Measurements from ENCODE around the gene CARMIL1. TPM values are rescaled to one million over a fixed set of nuclear protein-coding genes. Genes with fewer than 3 reads are reported as not detected.

Gene CARMIL1
- total and polyA plus RNA-seq, 2 of the 8 experiments (the other 6 are each of a cell fraction or from before 2014, with no cell fraction given), result 20.3 to 40.4 TPM

DNA sequence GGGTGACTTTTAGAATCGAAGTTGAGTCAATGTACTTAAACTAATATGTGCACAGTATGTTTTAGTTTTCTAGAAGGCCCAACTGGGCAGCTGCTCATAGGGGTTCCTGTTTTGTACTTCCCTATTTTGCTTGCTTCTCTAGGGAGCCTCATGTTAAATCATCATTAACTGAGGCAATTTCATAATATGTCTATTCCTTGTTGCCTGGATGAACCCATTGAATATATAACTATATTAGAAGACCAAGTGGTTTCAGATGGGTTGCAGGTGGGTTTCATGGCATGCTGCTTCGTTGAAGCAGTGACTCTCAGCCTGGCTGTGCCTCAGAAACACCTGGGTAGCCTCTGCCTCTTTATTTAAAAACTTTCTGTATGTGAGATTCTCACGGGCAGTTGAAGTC lies 22.2 kb downstream of the CARMIL1 start:
- H2BK5ac ChIP-seq (ENCODE audit: low read depth, low read length), result no peak overlapping the region
- H4K8ac ChIP-seq (ENCODE audit: extremely low read depth, insufficient read depth, low read length), result no peak overlapping the region
- peaks cover 9% of the 10 kb centered on the region for H3K79me1 ChIP-seq (ENCODE audit: low read depth, low read length)
- no peak overlapping the region for H3K14ac ChIP-seq (ENCODE audit: insufficient read length)
- H3K4me2 ChIP-seq (ENCODE audit: insufficient read depth in 1 of 2, low read depth in 2 of 2, low read length in 2 of 2), result no peak overlapping the region
- peaks cover 4 to 8% of the 10 kb centered on the region in 2 experiments for H4K20me1 ChIP-seq (replicated peaks in 1 of 2; ENCODE audit: control insufficient read depth in 1 of 2, insufficient read depth in 2 of 2, low read length in 2 of 2)
- H3K27ac ChIP-seq (ENCODE audit: low read depth, low read length), result no peak overlapping the region
- DNase-seq (ENCODE audit: low read depth in 1 of 2, low spot score in 2 of 2), result no peak
- TF ChIP-seq, protein P1, sequence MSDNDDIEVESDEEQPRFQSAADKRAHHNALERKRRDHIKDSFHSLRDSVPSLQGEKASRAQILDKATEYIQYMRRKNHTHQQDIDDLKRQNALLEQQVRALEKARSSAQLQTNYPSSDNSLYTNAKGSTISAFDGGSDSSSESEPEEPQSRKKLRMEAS (IDR thresholded peaks at IDR 0.05), result no peak
- TF ChIP-seq CBX8 (IDR thresholded peaks at IDR 0.05; ENCODE audit: borderline replicate concordance, low read depth, low read length) (no peak), EZH2 (IDR thresholded peaks at IDR 0.05; ENCODE audit: low read depth, low read length, severe bottlenecking) (no peak), JUND (IDR thresholded peaks at IDR 0.05; ENCODE audit: low read length) (no peak), NANOG (IDR thresholded peaks at IDR 0.05; ENCODE audit: insufficient read depth, low read depth, low read length, poor library complexity, severe bottlenecking) (no peak), YY1 (IDR thresholded peaks at IDR 0.05; ENCODE audit: low read depth, low read length) (no peak), TAF1 (IDR thresholded peaks at IDR 0.05; ENCODE audit: low read depth, low read length) (no peak), SAP30 (IDR thresholded peaks at IDR 0.05; ENCODE audit: insufficient read depth, insufficient replicate concordance, low read length) (no peak), RAD21 (IDR thresholded peaks at IDR 0.05 in 1 of 2, conservative IDR thresholded peaks at IDR 0.05 in 1 of 2; ENCODE audit: low read depth in 2 of 2, low read length in 2 of 2) (no peak), CTBP2 (IDR thresholded peaks at IDR 0.05; ENCODE audit: borderline replicate concordance, insufficient read depth, insufficient read length, low read length) (no peak), HDAC6 (IDR thresholded peaks at IDR 0.05; ENCODE audit: low read depth, low read length) (no peak), JUN (IDR thresholded peaks at IDR 0.05; ENCODE audit: low read depth, low read length) (no peak)
- H3K4ac ChIP-seq (replicated peaks; ENCODE audit: insufficient read length, low read depth, low read length), result no peak overlapping the region
- no peaks in the 10 kb centered on the region for H3K23me2 ChIP-seq (ENCODE audit: low read depth, low read length)
- no peaks in the 10 kb centered on the region; a peak in 1 of 8 replicates for H3K36me3 ChIP-seq (ENCODE audit: control insufficient read depth in 2 of 4, insufficient read depth in 4 of 4, low read length in 3 of 4)
- no peak overlapping the region for H3K9ac ChIP-seq (replicated peaks in 1 of 4; ENCODE audit: extremely low read depth in 1 of 4, low read depth in 3 of 4, low read length in 3 of 4)
- H3K23ac ChIP-seq (ENCODE audit: insufficient read length), result no peak overlapping the region
- no peak overlapping the region for H3K18ac ChIP-seq (ENCODE audit: extremely low read depth, low read length)
- no peak for FAIRE-seq
- no peak overlapping the region for H4K5ac ChIP-seq (ENCODE audit: insufficient read length, low read depth, low read length)
- no peak overlapping the region for H2BK12ac ChIP-seq (ENCODE audit: low read depth, low read length)
- H3K56ac ChIP-seq (replicated peaks; ENCODE audit: insufficient read length, low read depth, low read length), result no peak overlapping the region
- ChIA-PET CTCF (ENCODE audit: partially characterized antibody) (interaction anchor here (4.0 kb wide), 1 partner anchor 22 kb away, joined by 11 read pairs; the partner anchor contains the start of gene CARMIL1), POLR2A (ENCODE audit: partially characterized antibody) (interaction anchor here (0.7 kb wide), 1 partner anchor 10 kb away, joined by 3 read pairs; no protein-coding TSS in a partner anchor)
- H2BK15ac ChIP-seq (ENCODE audit: low read length), result 0 out of 2 replicates have a peak overlapping the region, but pooled peaks have one; percentile 0
- no peaks in the 10 kb centered on the region for H3K9me3 ChIP-seq (ENCODE audit: insufficient read depth in 2 of 2, low read depth in 1 of 2, low read length in 1 of 2)
- peaks cover 2 to 96% of the 10 kb centered on the region in 2 experiments; a peak in 3 of 4 replicates for H3K79me2 ChIP-seq (ENCODE audit: control insufficient read depth in 1 of 2, insufficient read depth in 2 of 2, low read length in 2 of 2)
- H2AK5ac ChIP-seq (ENCODE audit: low read depth, low read length), result 0 out of 2 replicates have a peak overlapping the region, but pooled peaks have one; percentile 11
- peaks cover 0 to 7% (median 4%) of the 10 kb centered on the region in 4 experiments; a peak in 3 of 7 replicates for H3K4me1 ChIP-seq (replicated peaks in 1 of 4; ENCODE audit: control insufficient read depth in 3 of 4, insufficient read depth in 4 of 4, low read length in 3 of 4)
- 90% methylated on average over 3 of the region's 3 CpGs; no CpG with 5 or more reads in 1 of the 2 experiments for WGBS, 2 experiments (ENCODE audit: extremely low coverage in 1 of 2, insufficient coverage in 1 of 2, insufficient read length in 1 of 2, insufficient replicate concordance in 2 of 2, low coverage in 1 of 2, low lambda C conversion rate in 2 of 2, missing lambda C conversion rate in 1 of 2)
- no peak overlapping the region for H2AFZ ChIP-seq (ENCODE audit: low read length)
- no peak overlapping the region for H2BK120ac ChIP-seq (replicated peaks; ENCODE audit: low read depth, low read length)
- no peak overlapping the region for H2BK20ac ChIP-seq (ENCODE audit: low read length)
- H4K91ac ChIP-seq (replicated peaks; ENCODE audit: insufficient read length, low read length), result no peak overlapping the region
- H3K27me3 ChIP-seq (replicated peaks in 1 of 4; ENCODE audit: control insufficient read depth in 3 of 4, extremely low read depth in 1 of 4, insufficient read depth in 3 of 4, low read length in 3 of 4), result no peaks in the 10 kb centered on the region
- H3K4me3 ChIP-seq (ENCODE audit: extremely low read depth in 1 of 4, insufficient read depth in 2 of 4, low read depth in 3 of 4, low read length in 4 of 4), result no peak overlapping the region

Data from H1 (cell line).